K562 (cell line): ENCODE measurements around the gene PHKG2. TPM values are rescaled to one million over a fixed set of nuclear protein-coding genes. Genes with fewer than 3 reads are reported as not detected.

Experiments used
- ATAC-seq: fragments of 200-7000 bp; cut with Tn5 transposase; 3 replicates; pipeline ENCODE4 v1.9.1; 2020; ENCODE audit warnings: moderate library complexity
- BruUV-seq: library from RNA; stranded (reverse); fragments of 400-500 nt; replicated peaks from 2 replicates; lab custom pipeline; 2021; lab: Mats Ljungman, UMichigan
- CTCF ChIA-PET: fragments of 300-600 bp; formaldehyde crosslinking; extraction: SDS; loops from one replicate; lab custom pipeline; 2021; ENCODE audit warnings: low intra/inter-chr PET ratio; lab: Yijun Ruan, JAX
- POLR2A ChIA-PET: fragments of 300-600, 350-650 bp; sonication (Branson Sonifier 250); formaldehyde crosslinking; extraction: SDS; loops from one replicate; lab custom pipeline; 2021; ENCODE audit warnings: antibody characterized with exemption, inconsistent platforms; lab: Yijun Ruan, JAX
- DNase-seq, 4 experiments: peaks; one replicate each; pipeline versions ENCODE4 v3.0.0 to v3.0.0-alpha.2; 2011 to 2018; ENCODE audit warnings: low spot score in 3 of 4, mixed read lengths in 3 of 4; ENCODE audit errors: extremely low read depth in 1 of 4
- FAIRE-seq: peaks from 2 replicates; lab custom pipeline; 2011; peaks lifted over from hg19 to GRCh38; lab: Jason Lieb, UNC
- H2AFZ ChIP-seq: 2 replicates; pipeline ENCODE4 v1.6.0; 2011; ENCODE audit warnings: low read depth, low read length, control low read depth, inconsistent platforms
- H3K27ac ChIP-seq: fragments of 200-600 bp; 3 replicates; pipeline ENCODE4 v1.8.0; 2011; ENCODE audit warnings: low read depth, mild to moderate bottlenecking, control low read depth, inconsistent platforms, low read length, moderate library complexity, mixed read lengths; ENCODE audit errors: extremely low read depth
- H3K27me3 ChIP-seq, 2 experiments: fragments of 300-600 bp in 1 of 2; 2 replicates in 1 of 2; 3 replicates in 1 of 2; pipeline versions ENCODE4 v1.6.0 to v1.8.0; 2011; ENCODE audit warnings: inconsistent platforms in 2 of 2, low read length in 2 of 2, mild to moderate bottlenecking in 1 of 2, mixed read lengths in 1 of 2, moderate library complexity in 1 of 2; ENCODE audit not compliant: control insufficient read depth in 2 of 2, insufficient read depth in 2 of 2
- H3K36me3 ChIP-seq: fragments of 300-600 bp; 3 replicates; pipeline ENCODE4 v1.8.0; 2011; ENCODE audit warnings: mild to moderate bottlenecking, low read length, inconsistent platforms; ENCODE audit not compliant: control insufficient read depth, insufficient read depth
- H3K4me1 ChIP-seq, 2 experiments: fragments of 200-600 bp in 1 of 2; replicated peaks in 1 of 2; 2 replicates in 1 of 2; 3 replicates in 1 of 2; pipeline versions ENCODE4 v1.5.1 to v1.8.0; 2011; ENCODE audit warnings: inconsistent platforms in 2 of 2, low read length in 2 of 2, mild to moderate bottlenecking in 1 of 2, mixed read lengths in 1 of 2, moderate library complexity in 1 of 2; ENCODE audit not compliant: control insufficient read depth in 2 of 2, insufficient read depth in 2 of 2
- H3K4me2 ChIP-seq: 2 replicates; pipeline ENCODE4 v1.6.1; 2011; ENCODE audit warnings: low read length, control low read depth, inconsistent platforms, mixed read lengths; ENCODE audit not compliant: insufficient read depth
- H3K4me3 ChIP-seq: fragments of 200-600 bp; sonication (generic), shearing (Covaris generic); 2 replicates; pipeline ENCODE4 v1.5.1; 2016; ENCODE audit warnings: control low read depth, inconsistent platforms
- H3K79me2 ChIP-seq: fragments of 200-600 bp; 3 replicates; pipeline ENCODE4 v1.8.0; 2011; ENCODE audit warnings: low read length, inconsistent platforms; ENCODE audit not compliant: control insufficient read depth, insufficient read depth
- H3K9ac ChIP-seq, 2 experiments: 2 replicates each; pipeline versions ENCODE4 v1.6.0 to v1.6.1; 2011; ENCODE audit warnings: low read depth in 2 of 2, low read length in 2 of 2, control low read depth in 1 of 2, inconsistent platforms in 1 of 2, mild to moderate bottlenecking in 1 of 2, mixed read lengths in 1 of 2; ENCODE audit not compliant: insufficient read depth in 1 of 2
- H3K9me1 ChIP-seq: one replicate; pipeline ENCODE4 v1.6.0; 2011; ENCODE audit warnings: inconsistent platforms, mild to moderate bottlenecking, low read length, moderate library complexity; ENCODE audit not compliant: control insufficient read depth, insufficient read depth
- H3K9me3 ChIP-seq: replicated peaks from 2 replicates; pipeline ENCODE4 v1.5.1; 2011; ENCODE audit warnings: low read depth, low read length, inconsistent platforms; ENCODE audit not compliant: control insufficient read depth, insufficient read depth
- H4K20me1 ChIP-seq: replicated peaks from 2 replicates; pipeline ENCODE4 v1.6.1; 2011; ENCODE audit warnings: low read length, inconsistent platforms, mixed read lengths; ENCODE audit not compliant: control insufficient read depth, insufficient read depth
- E2F5 ChIP-seq: sonication (generic); formaldehyde crosslinking; IDR thresholded peaks from 2 replicates; pipeline ENCODE4 v1.8.0; 2022; ENCODE audit warnings: mild to moderate bottlenecking, missing genetic modification reagents
- EP300 ChIP-seq: IDR thresholded peaks from 2 replicates; pipeline ENCODE4 v1.6.1; 2012; ENCODE audit warnings: low read length, improper control_type of control experiment
- MCM5 ChIP-seq: fragments of 450-650 bp; IDR thresholded peaks from 2 replicates; pipeline ENCODE4 v1.6.1; 2016; ENCODE audit warnings: low read depth
- RAD21 ChIP-seq, 2 experiments: fragments of 250-450 bp in 1 of 2; fragments of 450-650 bp in 1 of 2; sonication (Bioruptor Pico) in 1 of 2; formaldehyde crosslinking in 1 of 2; IDR thresholded peaks in 1 of 2; conservative IDR thresholded peaks in 1 of 2; 2 replicates each; pipeline versions ENCODE4 v1.4.0 to v1.8.0; 2020 to 2022; ENCODE audit warnings: mild to moderate bottlenecking in 2 of 2, moderate library complexity in 1 of 2
- RBFOX2 ChIP-seq: fragments of 200-400 bp; formaldehyde crosslinking; IDR thresholded peaks from 2 replicates; pipeline ENCODE4 v1.6.1; 2017; ENCODE audit warnings: low read depth, mild to moderate bottlenecking, low read length, moderate library complexity
- TRIM24 ChIP-seq, 2 experiments: fragments of 450-650 bp; IDR thresholded peaks; 2 replicates each; pipeline ENCODE4 v1.6.1; 2016
- ZBTB12 ChIP-seq: fragments of 250-450 bp; sonication (Bioruptor Pico); IDR thresholded peaks from 2 replicates; pipeline ENCODE4 v1.4.0; 2020
- WGBS: fragments of 100-300 bp; shearing (Covaris generic); methylation state at CpG from one replicate; pipeline ENCODE4 v1.1.6; 2016; ENCODE audit warnings: low coverage, mixed read lengths; ENCODE audit not compliant: insufficient coverage; ENCODE audit errors: missing lambda C conversion rate; 5-methylcytosine and 5-hydroxymethylcytosine counted together
- in situ Hi-C: fragments of 300-500 bp; cut with MboI; formaldehyde crosslinking; loops from 4 replicates; pipeline ENCODE4 v1.15.0; 2018; ENCODE audit warnings: inconsistent platforms, mixed read lengths
- intact Hi-C: fragments of 100-400 bp; cut with micrococcal nuclease; formaldehyde crosslinking; loops from 2 replicates; pipeline ENCODE4 v1.14.2; 2022
- polyA plus RNA-seq, 8 experiments: library from polyadenylated mRNA; depleted of rRNA in 4 of 8; stranded (reverse) in 5 of 8; unstranded in 3 of 8; fragments of >200 nt; fragmentation: Nextera tagmentation in 2 of 8; fragmentation: Illumina TruSeq in 1 of 8; extraction: Ambion mirVana in 2 of 8; extraction: Trizol in 1 of 8; gene quantifications; 2 replicates each; pipeline versions ENCODE4 v1.2.1 to v1.2.3, GENCODE V29; 2011 to 2014; ENCODE audit warnings: inconsistent platforms in 1 of 8, missing spikeins in 1 of 8
- total RNA-seq, 7 experiments: library from RNA; depleted of rRNA in 6 of 7; stranded (reverse); fragments of >200 nt in 6 of 7; fragmentation: Illumina TruSeq in 2 of 7; extraction: Trizol in 2 of 7; gene quantifications; 2 replicates each; pipeline versions ENCODE4 v1.2.1 to v1.2.3, GENCODE V29; 2011 to 2021; ENCODE audit warnings: low replicate concordance in 1 of 7
- TF ChIP-seq, protein P1 (sequence below), 3 experiments: IDR thresholded peaks in 2 of 3; conservative IDR thresholded peaks in 1 of 3; 2 replicates each; pipeline ENCODE4 v1.5.1; 2011 to 2012; ENCODE audit warnings: low read length in 3 of 3, mild to moderate bottlenecking in 3 of 3, control low read depth in 2 of 3, improper control_type of control experiment in 1 of 3, inconsistent platforms in 1 of 3, low read depth in 1 of 3, mixed read lengths in 1 of 3, moderate library complexity in 1 of 3; ENCODE audit not compliant: insufficient read depth in 2 of 3

The PHKG2 gene
- total and polyA plus RNA-seq, 9 of the 15 experiments (the other 6 are each of a cell fraction or from before 2014, with no cell fraction given) = 5.8 to 54.2 (median 30.7) TPM

DNA sequence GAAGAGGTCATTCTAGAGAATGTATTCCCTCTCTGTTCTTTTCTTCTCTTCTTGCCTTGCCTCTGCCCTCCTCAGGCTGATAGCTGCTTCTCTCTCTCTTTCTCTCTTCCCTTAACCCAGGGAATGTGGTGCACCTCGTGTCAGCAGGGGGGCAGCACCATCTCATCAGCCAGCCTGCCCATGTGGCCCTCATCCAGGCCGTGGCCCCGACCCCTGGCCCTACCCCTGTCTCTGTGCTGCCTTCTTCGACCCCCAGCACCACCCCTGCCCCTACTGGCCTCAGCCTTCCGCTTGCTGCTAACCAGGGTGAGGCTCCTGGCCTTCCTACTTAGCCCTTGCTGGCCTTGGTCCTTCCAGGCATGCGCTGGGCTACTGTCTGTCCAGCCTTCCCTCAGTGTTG, 25.8 kb upstream of the PHKG2 start (continued):
- TF ChIP-seq RAD21 (CRISPR knock-in tag; conservative IDR thresholded peaks at IDR 0.05 in 1 of 2, IDR thresholded peaks at IDR 0.05 in 1 of 2) (peak; percentile 20 to 40; a peak in 3 of 4 replicates), EP300 (no peak)
- TF ChIP-seq, protein P1, sequence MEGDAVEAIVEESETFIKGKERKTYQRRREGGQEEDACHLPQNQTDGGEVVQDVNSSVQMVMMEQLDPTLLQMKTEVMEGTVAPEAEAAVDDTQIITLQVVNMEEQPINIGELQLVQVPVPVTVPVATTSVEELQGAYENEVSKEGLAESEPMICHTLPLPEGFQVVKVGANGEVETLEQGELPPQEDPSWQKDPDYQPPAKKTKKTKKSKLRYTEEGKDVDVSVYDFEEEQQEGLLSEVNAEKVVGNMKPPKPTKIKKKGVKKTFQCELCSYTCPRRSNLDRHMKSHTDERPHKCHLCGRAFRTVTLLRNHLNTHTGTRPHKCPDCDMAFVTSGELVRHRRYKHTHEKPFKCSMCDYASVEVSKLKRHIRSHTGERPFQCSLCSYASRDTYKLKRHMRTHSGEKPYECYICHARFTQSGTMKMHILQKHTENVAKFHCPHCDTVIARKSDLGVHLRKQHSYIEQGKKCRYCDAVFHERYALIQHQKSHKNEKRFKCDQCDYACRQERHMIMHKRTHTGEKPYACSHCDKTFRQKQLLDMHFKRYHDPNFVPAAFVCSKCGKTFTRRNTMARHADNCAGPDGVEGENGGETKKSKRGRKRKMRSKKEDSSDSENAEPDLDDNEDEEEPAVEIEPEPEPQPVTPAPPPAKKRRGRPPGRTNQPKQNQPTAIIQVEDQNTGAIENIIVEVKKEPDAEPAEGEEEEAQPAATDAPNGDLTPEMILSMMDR (IDR thresholded peaks at IDR 0.05 in 2 of 3, conservative IDR thresholded peaks at IDR 0.05 in 1 of 3; ENCODE audit: insufficient read depth in 2 of 3, low read depth in 1 of 3, low read length in 3 of 3) = peak; percentile 32 to 49 (median 37); a peak in 3 of 6 replicates

- CTCF ChIA-PET = interaction anchor here (0.6 to 1.0 kb wide), 2 partner anchors 121 to 199 kb away, joined by 3 to 4 read pairs; no protein-coding TSS in a partner anchor
- H3K79me2 ChIP-seq = peaks cover 12% of the 10 kb centered on the region; the same call in 2 of the 3 replicates
- in situ Hi-C loops = no loop called here
- no peak overlapping the region for H3K4me3 ChIP-seq
- no peak overlapping the region for H3K9ac ChIP-seq
- H3K27me3 ChIP-seq = no peaks in the 10 kb centered on the region
- peaks cover 0 to 8% of the 10 kb centered on the region in 2 experiments; a peak in 1 of 5 replicates for H3K4me1 ChIP-seq
- FAIRE-seq (no peak), DNase-seq (no peak), ATAC-seq (no peak)
- WGBS = 88% methylated on average over 9 of the region's 10 CpGs
- POLR2A ChIA-PET = interaction anchor here (0.7 to 3.0 kb wide), 5 partner anchors 12 to 215 kb away, joined by 3 to 19 read pairs (median 3); partner anchors contain the start of gene PHKG2
- peaks cover 91% of the 10 kb centered on the region for H3K36me3 ChIP-seq
- intact Hi-C loops = no loop called here
- no peaks in the 10 kb centered on the region for H3K9me1 ChIP-seq
- H2AFZ ChIP-seq = no peak overlapping the region
- no peaks in the 10 kb centered on the region for H3K9me3 ChIP-seq
- 0 out of 2 replicates have a peak, but pooled peaks cover 6% of the 10 kb centered on the region for H4K20me1 ChIP-seq
- no TSS peak for BruUV-seq
- TF ChIP-seq RBFOX2 (peak; percentile 20; the same call in 1 of the 2 replicates), ZBTB12 (no peak), E2F5 (no peak), TRIM24 (IDR thresholded peaks at IDR 0.05) (no peak), MCM5 (no peak)
- no peak overlapping the region for H3K4me2 ChIP-seq
- H3K27ac ChIP-seq = no peak overlapping the region
These were observed 25.3 kb upstream of the PHKG2 start for GRCh38 chr16:30722916-30723315.
